Erythroblast (primary cell): ENCODE measurements around the gene AHSA1.

Experiments
- GATA1 ChIP-seq: IDR thresholded peaks from 2 replicates; pipeline ENCODE4 v1.6.1; 2011; ENCODE audit warnings: low read depth, mild to moderate bottlenecking, control low read depth, low read length, moderate library complexity
- POLR2A ChIP-seq: IDR thresholded peaks from 2 replicates; pipeline ENCODE4 v1.6.1; 2011; ENCODE audit warnings: mild to moderate bottlenecking, low read length

- TF ChIP-seq POLR2A = no peak
- no peak for TF ChIP-seq GATA1
These were observed 34.5 kb upstream of the AHSA1 start, which contains the start of gene NOXRED1 for GRCh38 chr14:77423423-77423822.
